Omental fat pad (tissue), 4 donors: ENCODE measurements around the gene CHRNA1. TPM values are rescaled to one million over a fixed set of nuclear protein-coding genes. Genes with fewer than 3 reads are reported as not detected.

Experiments
- ATAC-seq: fragments of 150-250 bp; one replicate; pipeline ENCODE4 v1.9.1; 2016; ENCODE audit warnings: mild to moderate bottlenecking, moderate library complexity; ENCODE audit not compliant: low FRiP score
- DNase-seq: peaks from one replicate; pipeline ENCODE4 v3.0.0-alpha.2; 2019; ENCODE audit warnings: low spot score
- CTCF ChIP-seq, 3 donors: fragments of 450-650 bp; IDR thresholded peaks; one replicate each; pipeline ENCODE4 v1.5.1; 2016 to 2017; ENCODE audit warnings: antibody characterized with exemption in 3 of 3, mild to moderate bottlenecking in 3 of 3, moderate library complexity in 2 of 3
- total RNA-seq, 4 donors: library from RNA; depleted of rRNA; stranded (reverse); fragments of >200 nt; gene quantifications; one replicate each; pipeline ENCODE4 v1.1.0, GENCODE V29; 2016

Gene CHRNA1
- total RNA-seq, 4 donors from 2014 or later: not detected

DNA sequence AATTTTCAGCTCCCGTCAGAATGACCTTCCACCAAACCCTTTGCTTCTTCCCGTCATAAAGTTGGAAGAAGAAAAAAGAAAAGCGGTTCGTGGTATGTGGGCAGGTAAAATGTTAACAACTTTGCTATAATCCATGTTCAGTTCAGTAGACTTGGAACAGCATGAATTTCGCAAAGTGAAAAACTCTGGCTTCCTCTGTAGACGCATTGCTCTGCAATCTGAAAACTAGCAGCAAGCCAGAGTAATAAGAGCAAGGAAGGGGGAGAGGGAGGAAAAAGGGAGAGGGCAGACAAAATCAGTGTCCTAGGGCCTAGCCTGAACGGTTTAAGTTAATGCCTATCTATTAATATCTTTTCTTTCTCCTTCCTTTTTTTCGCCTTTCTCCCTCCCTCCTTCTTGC, 26.7 kb upstream of the CHRNA1 start:
- no peak for TF ChIP-seq CTCF (IDR thresholded peaks at IDR 0.05)
- ATAC-seq (no peak), DNase-seq (no peak)

DNA sequence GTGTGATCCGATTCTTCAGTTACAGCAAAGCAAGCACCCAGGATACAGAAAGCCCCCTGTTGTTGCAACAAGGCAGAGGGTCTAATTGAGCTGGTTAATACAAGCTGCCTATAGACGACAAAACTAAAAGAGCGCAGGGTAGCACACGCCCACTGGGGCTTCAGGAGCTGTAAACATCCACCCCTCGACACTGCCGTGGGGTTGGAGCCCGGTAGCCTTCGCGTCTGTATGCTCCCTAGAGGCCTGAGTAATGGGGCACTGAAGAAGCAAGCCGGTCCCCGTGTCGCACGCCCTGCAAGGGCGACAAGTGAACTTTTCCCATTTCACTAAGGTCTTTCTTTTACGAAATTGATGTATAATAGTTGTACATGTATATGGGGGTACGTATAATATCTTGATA, 24.7 kb upstream of the CHRNA1 start:
- TF ChIP-seq CTCF (IDR thresholded peaks at IDR 0.05): no peak
- no peak for ATAC-seq

DNA sequence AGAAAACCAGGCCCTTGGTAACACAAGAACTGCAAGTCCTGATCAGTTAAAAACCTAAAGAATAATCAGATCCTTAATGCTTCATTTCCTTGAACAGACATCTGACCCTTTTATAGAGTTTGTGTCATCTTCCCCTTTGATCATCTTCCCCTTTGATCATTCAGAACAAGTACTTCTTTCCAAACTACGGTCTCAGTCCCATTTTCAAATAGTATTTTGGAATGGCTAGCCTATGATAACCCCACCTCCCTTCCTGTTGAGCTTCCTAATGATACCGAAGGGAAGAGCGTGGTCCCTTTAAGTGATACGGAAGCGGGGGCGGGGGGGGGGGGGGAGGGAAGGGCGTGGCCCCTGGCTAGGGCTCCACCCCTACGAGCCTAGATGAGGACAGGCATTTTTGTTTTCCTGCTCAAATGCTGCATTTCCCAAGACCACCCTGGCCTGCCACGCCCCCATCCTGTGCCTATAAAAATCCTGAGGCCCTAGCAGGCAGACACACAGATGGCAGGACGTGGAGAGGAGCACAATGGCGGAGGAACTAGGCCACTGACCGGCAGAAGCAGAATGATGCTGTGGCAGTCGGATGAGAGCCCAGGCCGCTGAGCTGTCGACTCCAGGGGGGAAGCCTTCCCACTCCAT, 24.1 kb upstream of the CHRNA1 start:
- TF ChIP-seq CTCF (IDR thresholded peaks at IDR 0.05): no peak
- ATAC-seq (no peak), DNase-seq (no peak)

More for the DNA sequence above, 24.7 kb upstream of the CHRNA1 start:
- DNase-seq: no peak

- DNase-seq (no peak), ATAC-seq (no peak)
- no peak for TF ChIP-seq CTCF (IDR thresholded peaks at IDR 0.05)
These were observed 23.4 kb upstream of the CHRNA1 start for GRCh38 chr2:174787487-174788205.

DNA sequence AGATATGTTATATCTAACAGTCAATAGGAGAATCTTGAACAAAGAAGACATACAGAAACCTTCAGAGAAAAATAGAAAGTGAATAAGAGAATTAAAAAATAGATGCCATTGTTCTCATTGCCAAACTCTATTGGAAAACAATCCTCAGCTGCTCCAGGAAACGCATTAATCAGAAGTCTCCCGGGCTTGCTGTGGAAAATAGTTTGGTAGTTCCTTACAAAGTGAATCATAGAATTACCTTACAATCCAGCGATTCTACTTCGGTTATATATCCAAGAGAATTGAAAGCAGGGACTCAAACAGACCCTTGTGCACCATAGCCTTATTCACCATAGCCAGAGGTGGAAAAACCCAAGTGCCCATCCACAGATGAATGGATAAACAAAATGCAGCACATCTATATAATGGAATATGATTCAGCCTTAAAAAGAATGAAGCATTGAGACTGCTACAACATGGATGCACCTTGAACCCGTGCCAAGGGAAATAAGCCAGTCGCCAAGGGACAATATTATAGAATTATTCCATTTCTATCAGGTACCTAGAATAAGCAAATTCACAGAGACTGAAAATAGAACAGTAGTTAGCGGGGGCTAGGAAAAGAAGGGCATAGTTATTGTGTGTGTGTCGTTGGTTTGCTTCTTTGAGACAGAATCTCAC, 21.9 kb upstream of the CHRNA1 start:
- DNase-seq (no peak), ATAC-seq (no peak)
- TF ChIP-seq CTCF (IDR thresholded peaks at IDR 0.05): no peak

DNA sequence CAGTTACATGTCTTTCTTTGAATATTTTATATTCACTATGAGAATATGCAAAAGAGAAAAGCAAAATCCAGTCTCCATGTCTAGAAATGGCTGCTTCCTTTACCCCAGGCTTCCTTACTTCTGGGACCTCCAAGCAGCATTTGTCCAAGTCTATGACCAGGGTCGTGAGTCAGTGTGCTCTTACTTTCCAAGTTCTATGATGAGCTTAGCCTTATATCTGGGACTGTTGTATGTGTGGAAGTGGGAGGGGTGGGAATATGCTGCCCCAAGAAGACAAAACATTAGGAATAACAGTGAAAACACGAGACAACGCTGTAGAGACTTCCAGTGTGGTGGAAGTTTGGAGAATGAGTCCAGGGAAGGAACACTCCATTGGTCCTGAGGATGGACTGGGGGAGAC, 21.2 kb upstream of the CHRNA1 start:
- no peak for TF ChIP-seq CTCF (IDR thresholded peaks at IDR 0.05)

More for the DNA sequence above, 21.2 kb upstream of the CHRNA1 start:
- DNase-seq: no peak
- ATAC-seq: no peak
